HepG2 (cell line): ENCODE results near the gene DDX17.

ENCODE experiments used
- FOXM1 ChIP-seq: sonication (generic); formaldehyde crosslinking; IDR thresholded peaks from 2 replicates; pipeline ENCODE4 v1.5.0; 2020; ENCODE audit warnings: missing genetic modification reagents
- KDM1A ChIP-seq: IDR thresholded peaks from 2 replicates; pipeline ENCODE4 v1.6.1; 2016; ENCODE audit warnings: missing compliant biosample characterization
- SP1 ChIP-seq, 2 experiments: fragments of 450-650 bp in 1 of 2; sonication (generic) in 1 of 2; formaldehyde crosslinking in 1 of 2; IDR thresholded peaks; 2 replicates each; pipeline versions ENCODE4 v1.4.0 to v1.6.1; 2016 to 2020; ENCODE audit warnings: missing genetic modification reagents in 1 of 2

DNA sequence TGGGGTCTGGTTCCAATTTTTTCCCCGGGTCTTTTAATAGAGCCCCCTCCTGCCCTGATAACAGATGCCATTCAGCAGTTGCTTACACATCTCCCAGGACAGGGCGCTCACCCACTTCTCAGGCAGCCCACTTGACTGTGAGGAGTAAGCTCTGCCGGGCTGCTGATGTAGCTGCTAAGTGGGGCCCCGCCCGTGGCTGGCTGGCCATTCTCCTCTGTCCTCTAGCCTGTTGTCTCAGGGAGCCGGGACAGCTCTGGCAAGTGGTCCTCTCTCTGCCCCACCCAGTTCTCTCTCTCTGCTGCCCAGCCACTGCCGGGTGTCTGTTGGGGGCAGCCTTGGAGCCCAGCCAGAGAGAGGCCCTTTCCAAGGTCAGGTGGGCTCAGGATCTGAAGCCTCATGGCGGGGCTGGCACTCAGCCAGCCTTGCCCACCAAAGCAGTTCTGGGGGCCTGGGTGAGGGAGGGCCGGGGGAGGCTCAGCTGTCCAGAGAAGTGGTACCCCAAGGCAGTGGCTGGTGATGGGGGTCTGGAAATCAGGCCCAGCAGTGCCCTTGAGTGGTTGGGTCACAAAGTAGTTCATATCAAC lies 60.0 kb downstream of the DDX17 start:
- no peak for TF ChIP-seq KDM1A
- TF ChIP-seq FOXM1 (CRISPR knock-in tag), result no peak
- TF ChIP-seq SP1 (IDR thresholded peaks at IDR 0.05), result no peak
- no peak for TF ChIP-seq SP1 (CRISPR knock-in tag; IDR thresholded peaks at IDR 0.05)
